ENCODE results near the gene FAM234B.

Gene FAM234B

DNA sequence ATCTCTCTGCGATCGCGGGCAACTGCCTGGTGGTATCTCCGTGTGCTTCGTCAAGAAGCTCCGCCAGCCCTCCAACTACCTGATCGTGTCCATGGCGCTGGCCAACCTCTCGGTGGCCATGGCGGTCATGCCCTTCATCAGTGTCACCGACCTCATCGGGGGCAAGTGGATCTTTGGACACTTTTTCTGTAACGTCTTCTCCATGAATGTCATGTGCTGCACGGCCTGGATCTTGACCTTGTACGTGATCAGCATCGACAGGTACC is 42.5 kb upstream of the FAM234B start:
- DNase-seq, result peak; percentile 27
- no peak overlapping the region for H2AK5ac ChIP-seq (ENCODE audit: low read length)
- WGBS (ENCODE audit: extremely low coverage, insufficient coverage, low lambda C conversion rate), result no CpG with 5 or more reads among the region's 16 CpGs
- peak overlapping the region; percentile 15 for H3K4me2 ChIP-seq (ENCODE audit: low read length)
- H3K56ac ChIP-seq (ENCODE audit: low read length), result peak overlapping the region; percentile 68
- no peak overlapping the region for H2BK15ac ChIP-seq (replicated peaks; ENCODE audit: low read depth)
- H3K79me2 ChIP-seq (ENCODE audit: control insufficient read depth, insufficient read depth, low read length), result no peaks in the 10 kb centered on the region
- H2BK5ac ChIP-seq (ENCODE audit: low read length), result no peak overlapping the region
- no peak overlapping the region for H2BK120ac ChIP-seq (ENCODE audit: low read depth, low read length)
- H3K4me3 ChIP-seq (ENCODE audit: low read length), result no peak overlapping the region
- H3K79me1 ChIP-seq (ENCODE audit: low read length), result no peaks in the 10 kb centered on the region
- no peak overlapping the region for H4K5ac ChIP-seq (ENCODE audit: low read length)
- H3K18ac ChIP-seq (ENCODE audit: low read length), result no peak overlapping the region
- no peaks in the 10 kb centered on the region for H3K4me1 ChIP-seq (ENCODE audit: control insufficient read depth, low read depth, low read length)
- no peak overlapping the region for H3K23ac ChIP-seq (ENCODE audit: low read length)
- peak overlapping the region; percentile 52 for H3K9ac ChIP-seq (ENCODE audit: low read length)
- no peaks in the 10 kb centered on the region for H3K27me3 ChIP-seq (ENCODE audit: insufficient read depth, low read length, poor library complexity)
- no peak overlapping the region for H3K4ac ChIP-seq (ENCODE audit: low read depth, low read length)
- H3K27ac ChIP-seq (ENCODE audit: low read depth, low read length), result no peak overlapping the region
- H4K8ac ChIP-seq (ENCODE audit: low read depth, low read length), result no peak overlapping the region
- H3K36me3 ChIP-seq (ENCODE audit: control insufficient read depth, insufficient read depth, low read length), result no peaks in the 10 kb centered on the region

DNA sequence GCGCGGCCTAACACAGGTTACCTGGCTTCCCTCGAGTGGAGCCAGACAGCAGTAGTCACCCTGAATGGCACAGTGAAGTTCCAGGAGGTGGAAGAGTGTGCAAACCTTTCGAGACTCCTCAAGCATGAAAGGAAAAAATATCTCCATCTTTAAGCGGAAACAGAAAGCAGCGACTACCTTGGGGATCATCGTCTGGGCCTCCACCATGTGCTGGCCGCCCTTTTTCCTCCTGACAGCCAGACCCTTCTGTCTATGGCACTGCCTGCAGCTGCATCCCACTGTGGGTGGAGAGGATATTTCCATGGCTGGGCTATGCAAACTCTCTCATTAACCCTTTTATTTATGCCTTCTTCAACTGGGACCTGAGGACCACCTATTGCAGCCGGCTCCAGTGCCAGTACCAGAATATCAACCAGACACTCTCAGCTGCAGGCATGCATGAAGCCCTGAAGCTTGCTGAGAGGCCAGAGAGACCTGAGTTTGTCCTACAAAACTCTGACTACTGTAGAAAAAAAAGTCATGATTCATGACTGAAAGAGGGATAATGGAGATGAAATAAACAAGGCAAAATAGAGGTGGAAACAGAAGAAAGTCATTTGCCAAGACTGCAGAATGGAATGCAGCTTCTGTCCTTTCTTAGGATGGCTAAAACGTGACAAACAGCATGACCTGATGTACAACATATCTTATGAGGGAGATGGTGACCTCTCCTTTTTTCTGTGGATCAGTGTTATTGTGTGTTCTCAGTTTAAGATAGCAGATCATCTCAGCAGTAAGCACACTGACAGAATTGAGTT is 41.7 kb upstream of the FAM234B start:
- Histone ChIP-seq H3K56ac (ENCODE audit: low read length) (no peak overlapping the region), H3K4me1 (ENCODE audit: control insufficient read depth, low read depth, low read length) (no peaks in the 10 kb centered on the region), H3K4ac (ENCODE audit: low read depth, low read length) (no peak overlapping the region)

DNA sequence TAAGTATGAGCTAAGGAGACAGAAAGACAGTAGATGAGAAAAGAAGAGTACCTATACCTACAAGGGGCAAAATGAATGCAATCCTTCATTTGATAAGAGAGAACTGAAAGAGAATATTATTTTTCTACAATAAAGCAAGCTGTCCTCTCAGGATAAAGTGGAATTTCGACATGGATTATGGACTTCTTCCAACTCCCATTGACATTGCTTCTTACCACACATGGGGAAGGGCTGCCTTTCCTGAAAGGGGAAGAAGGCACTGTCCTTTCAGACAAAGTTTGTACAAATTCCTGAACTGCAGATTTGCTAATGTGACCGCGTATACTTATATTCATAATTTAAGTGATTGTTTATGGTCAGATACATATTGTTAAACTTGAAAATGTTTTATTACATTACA is 39.8 kb upstream of the FAM234B start:
- WGBS (ENCODE audit: extremely low coverage, insufficient coverage, low lambda C conversion rate), result no CpG with 5 or more reads among the region's 3 CpGs
- Histone ChIP-seq H2BK120ac (ENCODE audit: low read depth, low read length) (no peak overlapping the region), H3K4me2 (ENCODE audit: low read length) (no peak overlapping the region), H2BK15ac (replicated peaks; ENCODE audit: low read depth) (no peak overlapping the region), H2AK5ac (ENCODE audit: low read length) (no peak overlapping the region), H3K9ac (ENCODE audit: low read length) (no peak overlapping the region), H3K4ac (ENCODE audit: low read depth, low read length) (no peak overlapping the region), H3K27me3 (ENCODE audit: insufficient read depth, low read length, poor library complexity) (no peaks in the 10 kb centered on the region), H3K56ac (ENCODE audit: low read length) (no peak overlapping the region), H3K4me3 (ENCODE audit: low read length) (no peak overlapping the region), H3K23ac (ENCODE audit: low read length) (no peak overlapping the region), H3K79me1 (ENCODE audit: low read length) (no peaks in the 10 kb centered on the region), H3K27ac (ENCODE audit: low read depth, low read length) (no peak overlapping the region), H2BK5ac (ENCODE audit: low read length) (no peak overlapping the region), H3K36me3 (ENCODE audit: control insufficient read depth, insufficient read depth, low read length) (no peaks in the 10 kb centered on the region), H4K8ac (ENCODE audit: low read depth, low read length) (no peak overlapping the region), H3K18ac (ENCODE audit: low read length) (no peak overlapping the region), H3K79me2 (ENCODE audit: control insufficient read depth, insufficient read depth, low read length) (no peaks in the 10 kb centered on the region), H4K5ac (ENCODE audit: low read length) (no peak overlapping the region), H3K4me1 (ENCODE audit: control insufficient read depth, low read depth, low read length) (no peaks in the 10 kb centered on the region)
- DNase-seq, result no peak

More for the DNA sequence above, 41.7 kb upstream of the FAM234B start:
- no peak overlapping the region for H2AK5ac ChIP-seq (ENCODE audit: low read length)
- no peak overlapping the region for H3K9ac ChIP-seq (ENCODE audit: low read length)
- H3K27ac ChIP-seq (ENCODE audit: low read depth, low read length), result no peak overlapping the region
- H3K27me3 ChIP-seq (ENCODE audit: insufficient read depth, low read length, poor library complexity), result no peaks in the 10 kb centered on the region
- H2BK120ac ChIP-seq (ENCODE audit: low read depth, low read length), result no peak overlapping the region
- H3K23ac ChIP-seq (ENCODE audit: low read length), result no peak overlapping the region
- no peaks in the 10 kb centered on the region for H3K79me2 ChIP-seq (ENCODE audit: control insufficient read depth, insufficient read depth, low read length)
- no peak for DNase-seq
- H4K5ac ChIP-seq (ENCODE audit: low read length), result no peak overlapping the region
- H2BK15ac ChIP-seq (replicated peaks; ENCODE audit: low read depth), result no peak overlapping the region
- H4K8ac ChIP-seq (ENCODE audit: low read depth, low read length), result no peak overlapping the region
- no peaks in the 10 kb centered on the region for H3K36me3 ChIP-seq (ENCODE audit: control insufficient read depth, insufficient read depth, low read length)
- H3K79me1 ChIP-seq (ENCODE audit: low read length), result no peaks in the 10 kb centered on the region
- H3K4me3 ChIP-seq (ENCODE audit: low read length), result no peak overlapping the region
- WGBS (ENCODE audit: extremely low coverage, insufficient coverage, low lambda C conversion rate), result no CpG with 5 or more reads among the region's 10 CpGs
- no peak overlapping the region for H3K4me2 ChIP-seq (ENCODE audit: low read length)
- H2BK5ac ChIP-seq (ENCODE audit: low read length), result no peak overlapping the region
- no peak overlapping the region for H3K18ac ChIP-seq (ENCODE audit: low read length)

DNA sequence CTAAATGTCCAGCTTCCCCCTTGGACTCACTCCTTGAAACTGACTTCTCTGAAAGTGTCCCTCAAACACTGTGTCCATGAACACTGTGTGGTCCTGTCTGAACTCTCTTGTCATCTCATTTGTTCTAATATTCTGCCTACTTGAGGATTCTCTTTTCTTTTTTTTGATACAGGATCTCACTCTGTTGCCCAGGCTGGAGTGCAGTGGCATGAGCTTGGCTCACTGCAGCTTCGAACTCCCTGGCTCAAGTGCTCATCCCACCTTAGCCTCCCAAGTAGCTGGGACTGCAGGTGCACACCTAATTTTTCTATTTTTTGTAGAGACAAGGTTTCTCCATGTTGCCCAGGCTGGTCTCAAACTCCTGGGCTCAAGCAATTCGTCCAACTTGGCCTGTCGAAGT is 39.2 kb upstream of the FAM234B start:
- Histone ChIP-seq H3K23ac (ENCODE audit: low read length) (no peak overlapping the region), H3K56ac (ENCODE audit: low read length) (no peak overlapping the region), H3K9ac (ENCODE audit: low read length) (no peak overlapping the region), H2BK120ac (ENCODE audit: low read depth, low read length) (no peak overlapping the region), H3K4ac (ENCODE audit: low read depth, low read length) (no peak overlapping the region), H2AK5ac (ENCODE audit: low read length) (no peak overlapping the region), H2BK15ac (replicated peaks; ENCODE audit: low read depth) (no peak overlapping the region), H3K27me3 (ENCODE audit: insufficient read depth, low read length, poor library complexity) (no peaks in the 10 kb centered on the region), H3K36me3 (ENCODE audit: control insufficient read depth, insufficient read depth, low read length) (no peaks in the 10 kb centered on the region), H3K79me2 (ENCODE audit: control insufficient read depth, insufficient read depth, low read length) (no peaks in the 10 kb centered on the region), H3K18ac (ENCODE audit: low read length) (no peak overlapping the region), H3K4me3 (ENCODE audit: low read length) (no peak overlapping the region), H3K4me1 (ENCODE audit: control insufficient read depth, low read depth, low read length) (no peaks in the 10 kb centered on the region), H3K4me2 (ENCODE audit: low read length) (no peak overlapping the region), H3K27ac (ENCODE audit: low read depth, low read length) (no peak overlapping the region), H4K8ac (ENCODE audit: low read depth, low read length) (no peak overlapping the region), H4K5ac (ENCODE audit: low read length) (no peak overlapping the region), H3K79me1 (ENCODE audit: low read length) (no peaks in the 10 kb centered on the region), H2BK5ac (ENCODE audit: low read length) (no peak overlapping the region)
- WGBS (ENCODE audit: extremely low coverage, insufficient coverage, low lambda C conversion rate), result no CpG with 5 or more reads among the region's 3 CpGs
- DNase-seq, result no peak

DNA sequence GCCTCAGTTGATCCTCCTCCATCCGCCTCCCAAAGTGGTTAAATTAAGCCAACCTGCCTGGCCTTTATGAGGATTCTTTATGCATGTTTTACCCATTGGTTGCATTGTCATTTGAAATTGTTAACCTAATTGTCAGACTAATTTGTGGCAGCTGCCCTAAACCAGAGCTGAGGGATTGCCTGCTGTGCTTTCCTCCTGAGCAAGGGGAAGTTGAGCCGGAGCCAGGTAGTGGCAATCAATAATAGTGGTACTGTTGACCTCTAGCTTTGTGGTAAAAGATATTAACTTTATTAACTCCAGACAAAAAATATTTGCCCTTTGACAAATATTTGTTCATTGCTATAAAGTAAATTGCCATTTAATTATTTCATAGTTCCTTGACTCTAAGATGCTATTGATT is 38.5 kb upstream of the FAM234B start:
- H2AK5ac ChIP-seq (ENCODE audit: low read length), result no peak overlapping the region
- no peak overlapping the region for H3K4ac ChIP-seq (ENCODE audit: low read depth, low read length)
- H2BK5ac ChIP-seq (ENCODE audit: low read length), result no peak overlapping the region
- H3K9ac ChIP-seq (ENCODE audit: low read length), result no peak overlapping the region
- no peak overlapping the region for H2BK15ac ChIP-seq (replicated peaks; ENCODE audit: low read depth)
- H2BK120ac ChIP-seq (ENCODE audit: low read depth, low read length), result no peak overlapping the region
- no peaks in the 10 kb centered on the region for H3K79me2 ChIP-seq (ENCODE audit: control insufficient read depth, insufficient read depth, low read length)
- no peak overlapping the region for H3K4me2 ChIP-seq (ENCODE audit: low read length)
- H4K8ac ChIP-seq (ENCODE audit: low read depth, low read length), result no peak overlapping the region
- no peak overlapping the region for H3K4me3 ChIP-seq (ENCODE audit: low read length)
- H3K79me1 ChIP-seq (ENCODE audit: low read length), result no peaks in the 10 kb centered on the region
- WGBS (ENCODE audit: extremely low coverage, insufficient coverage, low lambda C conversion rate), result no CpG with 5 or more reads among the region's 2 CpGs
- no peak for DNase-seq
- H3K56ac ChIP-seq (ENCODE audit: low read length), result no peak overlapping the region
- H3K4me1 ChIP-seq (ENCODE audit: control insufficient read depth, low read depth, low read length), result no peaks in the 10 kb centered on the region
- no peaks in the 10 kb centered on the region for H3K27me3 ChIP-seq (ENCODE audit: insufficient read depth, low read length, poor library complexity)
- H3K23ac ChIP-seq (ENCODE audit: low read length), result no peak overlapping the region
- no peaks in the 10 kb centered on the region for H3K36me3 ChIP-seq (ENCODE audit: control insufficient read depth, insufficient read depth, low read length)
- H3K27ac ChIP-seq (ENCODE audit: low read depth, low read length), result no peak overlapping the region
- H3K18ac ChIP-seq (ENCODE audit: low read length), result no peak overlapping the region
- H4K5ac ChIP-seq (ENCODE audit: low read length), result no peak overlapping the region

All from mesendoderm (in vitro differentiated cells).